ENCODE data around the gene PON2. TPM values are rescaled to one million over a fixed set of nuclear protein-coding genes. Genes with fewer than 3 reads are reported as not detected.

The PON2 gene
- total RNA-seq: 105 and 192 TPM in 2 replicates

GRCh38 chr7:95434557-95435421 lies at the start of gene PON2:
TSS of gene PON2 (minus strand) at chr7:95435028. CDS start at chr7:95434951, 77 bp downstream.

GRCh38 chr7:95396136-95397032 lies 38.4 kb downstream of the PON2 start, which contains the start of gene PON3:
TSS of gene PON3 (minus strand) at chr7:95396375. CDS start at chr7:95396350, 25 bp downstream.

Other genes with a start within 250 kb of the PON2 start
- under 0.01 TPM in 1 of 2 replicates, not detected in the other for gene PON1, start 110.5 kb downstream of the PON2 start, total RNA-seq
- 0.31 and 0.65 TPM in 2 replicates for gene PON3, start 38.7 kb downstream of the PON2 start, total RNA-seq
- gene ASB4, start 50.9 kb upstream of the PON2 start, total RNA-seq: not detected in 2 replicates
- 17.8 and 58.7 TPM in 2 replicates for gene PDK4, start 161.5 kb upstream of the PON2 start, total RNA-seq

All from bladder microvascular endothelial cell (primary cell).